ENCODE measurements around the gene LRIG1.

DNA sequence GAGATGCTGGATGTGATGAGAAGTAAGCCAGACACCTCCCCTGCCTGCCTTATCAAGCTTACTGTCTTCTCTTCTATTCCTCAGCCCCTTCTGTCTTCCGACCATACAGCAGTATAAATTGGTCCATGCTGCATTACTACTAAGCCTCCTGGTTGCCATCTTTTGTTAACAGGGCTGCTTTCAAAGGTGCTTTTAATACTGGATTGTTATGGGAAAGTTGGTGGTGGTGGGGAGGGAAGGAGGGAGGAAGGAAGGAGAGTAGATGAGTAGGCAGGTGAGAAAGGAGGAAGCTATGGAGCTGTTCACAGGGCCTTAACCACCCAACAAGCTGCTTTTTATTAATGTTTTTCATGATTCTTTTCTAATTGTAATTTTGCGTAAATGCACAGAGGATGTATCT is 165.2 kb downstream of the LRIG1 start:
- TF ChIP-seq, protein P1, sequence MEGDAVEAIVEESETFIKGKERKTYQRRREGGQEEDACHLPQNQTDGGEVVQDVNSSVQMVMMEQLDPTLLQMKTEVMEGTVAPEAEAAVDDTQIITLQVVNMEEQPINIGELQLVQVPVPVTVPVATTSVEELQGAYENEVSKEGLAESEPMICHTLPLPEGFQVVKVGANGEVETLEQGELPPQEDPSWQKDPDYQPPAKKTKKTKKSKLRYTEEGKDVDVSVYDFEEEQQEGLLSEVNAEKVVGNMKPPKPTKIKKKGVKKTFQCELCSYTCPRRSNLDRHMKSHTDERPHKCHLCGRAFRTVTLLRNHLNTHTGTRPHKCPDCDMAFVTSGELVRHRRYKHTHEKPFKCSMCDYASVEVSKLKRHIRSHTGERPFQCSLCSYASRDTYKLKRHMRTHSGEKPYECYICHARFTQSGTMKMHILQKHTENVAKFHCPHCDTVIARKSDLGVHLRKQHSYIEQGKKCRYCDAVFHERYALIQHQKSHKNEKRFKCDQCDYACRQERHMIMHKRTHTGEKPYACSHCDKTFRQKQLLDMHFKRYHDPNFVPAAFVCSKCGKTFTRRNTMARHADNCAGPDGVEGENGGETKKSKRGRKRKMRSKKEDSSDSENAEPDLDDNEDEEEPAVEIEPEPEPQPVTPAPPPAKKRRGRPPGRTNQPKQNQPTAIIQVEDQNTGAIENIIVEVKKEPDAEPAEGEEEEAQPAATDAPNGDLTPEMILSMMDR (IDR thresholded peaks at IDR 0.05; ENCODE audit: low read depth, low read length, poor library complexity, severe bottlenecking), result no peak
- TF ChIP-seq EZH2phosphoT487 (IDR thresholded peaks at IDR 0.05; ENCODE audit: borderline replicate concordance, low read length), result no peak
